AG04450 (cell line): ENCODE measurements around the gene HDAC5. TPM values are rescaled to one million over a fixed set of nuclear protein-coding genes. Genes with fewer than 3 reads are reported as not detected.

ENCODE experiments used
- CTCF ChIA-PET: fragments of 300-600, 350-600 bp; formaldehyde crosslinking; extraction: SDS; loops from one replicate; lab custom pipeline; 2022; ENCODE audit warnings: antibody characterized with exemption, inconsistent platforms; lab: Charles Lee
- POLR2A ChIA-PET: fragments of 350-600 bp; formaldehyde crosslinking; extraction: SDS; loops from one replicate; lab custom pipeline; 2021; ENCODE audit warnings: antibody characterized with exemption, inconsistent platforms; lab: Yijun Ruan, JAX
- DNase-seq: peaks from one replicate; pipeline ENCODE4 v3.0.0-alpha.2; 2011; ENCODE audit warnings: low read depth, low spot score
- H3K27ac ChIP-seq: one replicate; pipeline ENCODE4 v1.5.1; 2012; ENCODE audit warnings: low read depth, low read length, control low read depth
- H3K27me3 ChIP-seq: one replicate; pipeline ENCODE4 v1.6.0; 2012; ENCODE audit warnings: low read length; ENCODE audit not compliant: control insufficient read depth, insufficient read depth
- H3K4me3 ChIP-seq: 2 replicates; pipeline ENCODE4 v1.5.1; 2011; ENCODE audit warnings: mild to moderate bottlenecking, low read depth, low read length, control low read depth
- H3K9me3 ChIP-seq: 2 replicates; pipeline ENCODE4 v1.5.1; 2012; ENCODE audit warnings: low read length; ENCODE audit not compliant: control insufficient read depth, insufficient read depth
- CTCF ChIP-seq: IDR thresholded peaks from 2 replicates; pipeline ENCODE4 v1.5.1; 2011; ENCODE audit warnings: low read depth, low read length, control low read depth, inconsistent platforms
- polyA plus RNA-seq: library from polyadenylated mRNA; depleted of rRNA; stranded (reverse); fragments of >200 nt; gene quantifications from 2 replicates; pipeline ENCODE4 v1.2.3, GENCODE V29; 2011

The HDAC5 gene
- polyA plus RNA-seq, 1 experiment: 21.3 TPM

DNA sequence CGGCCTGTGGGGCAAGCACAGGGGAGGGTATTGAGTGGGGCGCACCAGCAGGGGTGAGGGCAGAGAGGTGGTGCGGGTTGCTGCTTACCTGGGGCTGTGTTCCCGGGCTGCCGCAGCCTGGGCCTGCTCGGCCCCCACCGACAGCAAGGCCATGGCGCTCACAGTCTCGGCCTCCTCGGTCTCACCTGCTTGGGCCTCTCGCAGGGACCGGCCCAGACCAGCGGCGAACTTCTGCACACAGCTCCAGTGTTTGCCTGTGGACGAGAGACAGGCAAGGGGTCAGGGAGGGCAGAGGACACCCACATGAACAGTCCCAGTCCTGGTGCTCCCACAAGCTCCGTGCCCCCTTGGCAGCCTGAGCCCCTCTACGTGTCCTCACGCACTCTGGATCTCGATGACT lies 45.0 kb downstream of the HDAC5 start:
- TF ChIP-seq CTCF: no peak
- ChIA-PET POLR2A (no interaction called here), CTCF (interaction anchor here (0.6 kb wide), 2 partner anchors 9 to 63 kb away, joined by 3 to 15 read pairs; no protein-coding TSS in a partner anchor)
- Histone ChIP-seq H3K27ac (no peak overlapping the region), H3K4me3 (no peak overlapping the region), H3K9me3 (no peaks in the 10 kb centered on the region), H3K27me3 (no peaks in the 10 kb centered on the region)
- no peak for DNase-seq

GRCh38 chr17:44077595-44077909 lies 45.9 kb downstream of the HDAC5 start:
- Histone ChIP-seq H3K27ac (no peak overlapping the region), H3K27me3 (no peaks in the 10 kb centered on the region), H3K9me3 (no peaks in the 10 kb centered on the region), H3K4me3 (no peak overlapping the region)
- POLR2A ChIA-PET: interaction anchor here (0.6 kb wide), 1 partner anchor 656 kb away, joined by 3 read pairs; no protein-coding TSS in a partner anchor
- DNase-seq: no peak
- TF ChIP-seq CTCF: no peak
- CTCF ChIA-PET: no interaction called here

- no peaks in the 10 kb centered on the region for H3K27me3 ChIP-seq
- peak overlapping the region; percentile 47 for H3K27ac ChIP-seq
- POLR2A ChIA-PET: interaction anchor here (0.6 kb wide), 1 partner anchor 655 kb away, joined by 3 read pairs; no protein-coding TSS in a partner anchor
- no peak overlapping the region for H3K4me3 ChIP-seq
- DNase-seq: no peak
- H3K9me3 ChIP-seq: no peaks in the 10 kb centered on the region
- CTCF ChIA-PET: no interaction called here
- no peak for TF ChIP-seq CTCF
Observed at GRCh38 chr17:44076716-44077594, 46.5 kb downstream of the HDAC5 start.

DNA sequence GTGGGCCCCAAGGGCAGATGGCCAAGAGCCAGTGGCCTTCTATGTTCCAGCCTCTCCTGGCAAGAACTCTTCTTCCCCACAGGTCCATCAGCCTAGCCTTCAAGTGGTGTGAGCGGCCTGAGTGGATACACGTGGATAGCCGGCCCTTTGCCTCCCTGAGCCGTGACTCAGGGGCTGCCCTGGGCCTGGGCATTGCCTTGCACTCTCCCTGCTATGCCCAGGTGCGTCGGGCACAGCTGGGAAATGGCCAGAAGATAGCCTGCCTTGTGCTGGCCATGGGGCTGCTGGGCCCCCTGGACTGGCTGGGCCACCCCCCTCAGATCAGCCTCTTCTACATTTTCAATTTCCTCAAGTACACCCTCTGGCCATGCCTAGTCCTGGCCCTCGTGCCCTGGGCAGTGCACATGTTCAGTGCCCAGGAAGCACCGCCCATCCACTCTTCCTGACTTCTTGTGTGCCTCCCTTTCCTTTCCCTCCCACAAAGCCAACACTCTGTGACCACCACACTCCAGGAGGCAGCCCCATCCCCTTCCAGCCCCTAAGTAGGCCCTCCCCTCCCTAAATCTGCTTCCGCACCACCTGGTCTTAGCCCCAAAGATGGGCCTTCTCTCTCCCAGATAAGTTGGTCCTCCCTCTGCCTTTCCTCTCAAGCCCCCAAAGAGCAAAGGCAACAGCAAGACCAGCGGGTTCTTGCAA lies 47.7 kb downstream of the HDAC5 start:
- Histone ChIP-seq H3K27ac (no peak overlapping the region), H3K4me3 (no peak overlapping the region), H3K27me3 (no peaks in the 10 kb centered on the region), H3K9me3 (no peaks in the 10 kb centered on the region)
- TF ChIP-seq CTCF: no peak
- ChIA-PET POLR2A (no interaction called here), CTCF (interaction anchor here (1.1 kb wide), 1 partner anchor 93 kb away, joined by 3 read pairs; no protein-coding TSS in a partner anchor)
- no peak for DNase-seq
